HG02623 (cell line): Measurements from ENCODE around the gene ADAM19.
"Not testable (repeated sequence)": the region's sequence is repeated elsewhere in the genome, so short reads cannot be mapped to it uniquely, and the experiment has no call there.

Source experiments
- ATAC-seq: cut with Tn5 transposase; IDR thresholded peaks from one replicate; pipeline ENCODE4 v1.9.1; 2021; ENCODE audit warnings: moderate library complexity; ENCODE audit not compliant: unreplicated experiment

Gene ADAM19

DNA sequence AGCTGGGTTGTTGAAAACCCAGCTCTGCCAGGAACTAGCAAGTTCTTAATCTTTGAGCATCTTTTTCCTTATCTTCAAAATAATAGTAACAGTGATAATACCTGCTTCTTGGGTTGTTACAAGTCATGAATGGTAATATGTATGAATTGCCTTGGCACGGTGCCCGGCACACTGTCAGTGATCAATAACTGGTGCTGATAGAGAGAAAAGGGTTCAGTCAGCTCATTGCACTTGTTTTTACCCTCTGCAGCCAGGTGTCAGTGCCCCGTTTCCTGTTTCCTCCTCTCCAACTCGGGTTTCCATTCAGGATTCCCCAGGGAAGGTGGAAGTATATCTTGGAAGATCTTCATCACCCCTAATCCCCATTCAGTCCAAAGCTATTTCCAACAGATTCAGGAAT lies 131.4 kb downstream of the ADAM19 start:
- no peak for ATAC-seq

- no peak for ATAC-seq
Measured at GRCh38 chr5:157443041-157443549, 132.5 kb downstream of the ADAM19 start.

DNA sequence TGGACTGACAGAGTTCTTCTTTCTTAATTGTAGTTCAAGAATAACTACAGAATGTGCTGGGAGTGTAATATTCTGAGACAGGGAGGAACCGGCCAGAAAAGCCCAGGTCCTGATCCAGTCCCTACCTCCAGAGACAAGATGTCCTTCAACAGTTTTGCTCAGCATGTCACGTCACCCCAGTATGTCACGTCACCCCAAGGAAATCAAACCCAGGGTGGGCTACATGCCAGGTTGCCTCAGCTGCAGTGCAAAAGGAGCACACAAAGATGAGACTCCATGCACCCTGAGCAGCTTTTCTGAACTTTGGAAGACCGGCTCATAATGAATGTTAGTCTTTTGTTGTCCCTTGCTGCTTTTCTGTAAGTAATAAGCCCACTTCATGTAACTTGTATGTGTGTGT lies 141.5 kb downstream of the ADAM19 start:
- ATAC-seq, result no peak

GRCh38 chr5:157431544-157432200 lies 143.9 kb downstream of the ADAM19 start:
- ATAC-seq, result peak; percentile 52

DNA sequence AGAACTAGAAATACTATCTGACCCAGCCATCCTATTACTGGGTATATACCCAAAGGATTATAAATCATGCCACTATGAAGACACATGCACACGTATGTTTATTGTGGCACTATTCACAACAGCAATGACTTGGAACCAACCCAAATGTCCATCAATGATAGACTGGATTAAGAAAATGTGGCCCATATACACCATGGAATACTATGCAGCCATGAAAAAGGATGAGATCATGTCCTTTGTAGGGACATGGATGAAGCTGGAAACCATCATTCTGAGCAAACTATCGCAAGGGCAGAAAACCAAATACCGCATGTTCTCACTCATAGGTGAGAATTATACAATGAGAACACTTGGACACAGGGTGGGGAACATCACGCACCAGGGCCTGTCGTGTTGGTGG lies 145.7 kb downstream of the ADAM19 start:
- not testable (repeated sequence) for ATAC-seq
